Umbilical cord (tissue), 2 donors: ENCODE data around the gene RNF182. TPM values are rescaled to one million over a fixed set of nuclear protein-coding genes. Genes with fewer than 3 reads are reported as not detected.
"Not testable (repeated sequence)": the region's sequence is repeated elsewhere in the genome, so short reads cannot be mapped to it uniquely, and the experiment has no call there.

Source experiments
- DNase-seq: peaks from one replicate; pipeline ENCODE4 v3.0.0-alpha.2; 2015; ENCODE audit warnings: low spot score
- total RNA-seq: library from RNA; depleted of rRNA; stranded (reverse); fragments of >200 nt; gene quantifications from one replicate; pipeline ENCODE4 v1.2.3, GENCODE V29; 2014; ENCODE audit warnings: low replicate concordance; ENCODE audit not compliant: insufficient read depth

RNF182 gene
- total RNA-seq, 1 donor from 2014 or later: 3.6 TPM

GRCh38 chr6:13917141-13917540, 7.6 kb upstream of the RNF182 start:
- DNase-seq: no peak

DNA sequence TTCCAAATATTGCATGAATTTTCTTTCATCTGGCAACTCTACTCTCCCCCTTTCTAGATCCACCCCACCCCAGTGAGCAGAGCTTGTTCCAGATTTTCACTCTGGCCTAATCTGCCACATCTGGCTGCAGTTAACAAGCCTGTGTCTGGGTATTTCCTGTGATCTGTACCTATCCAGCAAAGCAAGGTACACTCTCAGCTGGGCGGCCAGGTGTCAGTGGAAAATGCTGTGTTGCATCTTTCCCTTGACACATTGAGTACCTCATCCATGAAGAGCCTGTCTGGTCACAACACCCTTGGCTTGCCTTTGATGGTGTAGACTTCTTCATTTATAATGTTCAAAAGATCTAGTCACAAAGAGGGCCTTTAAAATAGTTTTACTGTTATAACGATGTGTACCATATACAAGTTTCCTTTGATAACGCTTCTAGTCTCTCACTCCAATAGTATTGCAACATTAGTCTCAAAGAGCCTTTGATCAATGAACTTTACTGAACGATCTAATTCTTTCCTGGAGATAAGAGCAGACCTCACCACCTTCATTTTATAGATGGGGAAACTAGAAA, 6.0 kb upstream of the RNF182 start:
- DNase-seq: no peak

- no peak for DNase-seq
These were observed 4.9 kb upstream of the RNF182 start for GRCh38 chr6:13919861-13920260.

- no peak for DNase-seq
These were observed 4.2 kb upstream of the RNF182 start for GRCh38 chr6:13920552-13920951.

DNA sequence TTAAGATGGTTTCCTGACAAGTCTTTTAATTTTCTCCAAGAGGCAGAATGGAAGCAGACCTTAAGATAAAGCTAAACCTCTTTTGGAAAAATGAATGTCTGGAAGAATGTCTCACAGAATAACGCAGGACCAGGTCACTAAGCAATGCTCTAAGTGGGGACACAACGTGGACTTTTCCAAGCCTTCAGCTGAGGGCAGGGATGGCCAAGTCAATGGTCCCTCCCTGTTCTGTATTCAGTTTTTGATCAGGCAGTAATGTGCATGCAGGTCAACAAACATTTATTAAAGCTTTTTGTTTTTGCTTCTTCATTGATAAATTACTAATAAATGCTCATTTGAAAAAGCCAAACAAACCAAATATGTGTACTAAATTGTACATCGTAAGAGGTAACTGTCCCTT, 2.0 kb upstream of the RNF182 start:
- DNase-seq: no peak

DNA sequence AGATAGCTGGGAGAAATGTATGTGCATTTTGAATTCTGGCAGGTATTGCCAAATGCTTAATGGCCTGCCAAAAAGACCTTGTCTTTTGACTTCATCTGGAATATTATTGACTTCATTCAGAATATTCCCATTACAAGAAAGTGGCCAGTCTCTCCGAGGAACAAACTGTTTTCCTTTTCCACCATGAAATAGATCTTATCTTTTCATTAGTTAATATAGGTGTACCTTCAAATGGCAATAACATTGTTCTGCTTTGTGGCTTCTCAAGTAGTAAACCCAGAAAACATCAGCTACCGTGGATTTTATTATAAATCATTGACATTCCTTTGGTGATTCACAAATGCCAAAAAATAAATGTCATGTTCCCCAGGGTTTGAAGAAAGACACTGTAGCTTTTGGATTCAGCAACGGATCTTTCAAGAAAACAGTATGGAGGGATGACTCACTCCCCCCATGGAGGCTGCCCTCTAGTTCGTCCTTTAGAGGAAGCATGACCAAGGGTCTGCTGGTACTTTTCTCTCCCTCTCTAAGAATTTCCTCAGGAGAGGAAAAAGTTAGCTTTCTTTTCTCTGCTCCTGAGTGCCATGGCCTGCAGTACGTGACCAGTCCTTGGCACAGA, 1.1 kb upstream of the RNF182 start:
- DNase-seq: peak; percentile 16

- peak; percentile 49 for DNase-seq
These were observed 405 bp upstream of the RNF182 start for GRCh38 chr6:13924146-13924948.

GRCh38 chr6:13926378-13926777, 1.6 kb downstream of the RNF182 start:
- DNase-seq: no peak

DNA sequence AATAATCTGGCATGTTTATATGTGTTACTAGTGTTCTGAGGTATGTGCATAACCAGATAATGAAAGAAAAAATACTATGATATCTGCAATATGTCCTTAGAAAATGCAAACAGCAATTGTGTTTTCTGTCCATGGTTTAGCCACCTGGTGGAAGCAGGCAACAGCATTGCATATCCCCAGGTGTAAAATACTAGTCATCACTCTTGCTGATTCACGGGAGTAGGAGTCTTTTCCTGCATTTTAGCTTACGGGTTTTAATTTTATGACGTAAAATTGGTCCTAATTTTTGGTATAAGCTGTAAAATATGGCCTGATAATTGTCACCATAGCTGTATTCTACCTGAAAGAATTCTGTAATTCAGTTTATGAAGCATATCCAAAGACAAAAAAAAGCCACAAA, 2.5 kb downstream of the RNF182 start:
- DNase-seq: no peak

DNA sequence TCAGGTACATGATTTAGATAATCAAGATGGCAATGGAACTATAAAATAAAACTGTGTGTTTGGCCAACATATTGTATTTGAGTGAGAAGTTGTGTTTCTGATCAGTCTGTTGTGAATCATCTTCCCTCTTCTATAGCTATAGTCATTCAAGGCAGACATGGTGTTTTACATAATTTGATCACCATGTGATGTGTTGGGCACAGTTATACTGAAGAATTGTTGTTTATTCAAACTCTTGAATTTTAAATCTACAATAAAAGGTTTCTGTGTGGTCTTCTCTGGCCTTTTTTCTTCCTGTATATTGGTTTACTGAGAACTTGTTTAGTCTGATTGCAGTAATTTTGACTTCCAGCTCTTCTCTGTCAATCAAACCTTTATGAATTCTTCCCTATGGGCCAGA, 4.4 kb downstream of the RNF182 start:
- no peak for DNase-seq

DNA sequence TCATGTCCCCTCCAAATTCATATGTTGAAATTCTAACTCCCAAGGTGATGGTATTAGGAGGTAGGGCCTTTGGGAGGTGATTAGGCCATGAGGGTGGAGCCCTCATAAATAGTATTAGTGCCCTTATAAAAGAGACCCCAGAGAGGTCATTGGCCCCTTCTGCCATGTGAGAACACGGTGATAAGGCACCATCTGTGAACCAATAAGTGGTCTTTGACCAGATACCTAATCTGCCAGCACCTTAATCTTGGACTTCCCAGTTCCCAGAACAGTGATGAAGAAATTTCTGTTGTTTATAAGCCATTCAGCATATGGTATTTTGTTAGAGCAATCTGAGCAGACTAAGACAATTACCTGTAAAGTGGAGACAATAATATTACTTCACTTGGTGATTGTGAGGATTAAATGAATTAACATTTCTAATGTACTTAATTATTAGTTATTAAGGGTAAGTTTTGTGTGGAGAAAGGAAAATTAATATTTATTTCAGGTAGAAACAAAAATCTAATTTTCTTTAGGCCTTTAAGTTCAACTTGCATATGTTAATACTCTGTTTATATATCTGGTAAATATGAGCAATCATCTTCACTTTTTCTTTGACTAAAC, 7.1 kb downstream of the RNF182 start:
- no peak for DNase-seq

DNA sequence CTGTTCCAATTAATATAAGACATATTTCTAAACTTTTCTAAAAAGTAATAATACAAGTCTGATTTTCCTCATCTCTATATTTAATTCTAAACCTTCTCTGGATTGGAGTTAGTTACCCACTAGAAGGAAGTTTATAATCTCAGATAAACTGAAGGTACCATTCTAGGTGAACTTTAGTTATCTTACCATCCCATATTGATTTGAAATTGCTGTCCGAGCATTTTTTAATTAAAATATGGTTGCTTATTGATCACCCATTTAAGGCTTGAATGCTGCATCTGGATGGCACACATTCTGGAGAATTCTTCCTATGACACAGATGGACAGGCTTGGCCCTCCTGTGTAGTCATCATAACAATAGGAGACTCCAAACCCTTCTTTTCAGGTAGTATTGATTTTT, 8.0 kb downstream of the RNF182 start:
- no peak for DNase-seq

DNA sequence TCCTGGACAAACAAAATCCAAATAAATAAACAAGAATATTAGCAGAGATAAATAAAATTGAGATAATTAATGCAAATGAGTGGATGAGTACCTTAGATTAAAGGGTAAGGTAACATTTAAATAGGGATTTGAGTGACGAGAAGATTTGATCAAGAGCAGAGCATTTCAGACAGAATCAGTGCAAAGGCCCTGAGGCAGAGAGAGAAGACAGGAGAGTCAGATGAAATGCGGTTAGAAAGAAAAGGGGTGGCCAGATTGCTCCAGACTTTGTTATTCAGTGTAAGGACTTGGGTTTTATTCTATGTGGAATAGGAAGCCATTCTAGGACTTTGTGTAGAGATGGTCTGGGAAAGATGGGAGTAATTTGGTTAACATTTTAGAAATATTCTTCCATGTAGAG, 10.0 kb downstream of the RNF182 start:
- DNase-seq: no peak

GRCh38 chr6:13935190-13935880, 10.6 kb downstream of the RNF182 start:
- DNase-seq: no peak

DNA sequence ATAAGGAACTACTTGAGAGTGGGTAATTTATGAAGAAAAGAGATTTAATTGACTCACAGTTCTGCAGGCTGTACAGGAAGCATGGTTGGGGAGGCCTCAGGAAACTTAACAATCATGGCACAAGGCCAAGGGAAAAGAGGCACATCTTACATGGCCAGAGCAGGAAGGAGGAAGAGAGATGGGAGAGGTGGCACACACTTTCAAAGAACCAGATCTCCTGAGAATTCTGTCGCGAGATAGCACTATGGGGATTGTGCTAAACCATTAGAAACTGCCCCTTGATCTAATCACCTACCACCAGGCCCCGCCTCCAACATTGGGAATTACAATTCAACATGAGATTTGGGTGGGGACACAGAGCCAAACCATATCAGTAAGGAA, 11.1 kb downstream of the RNF182 start:
- DNase-seq: not testable (repeated sequence)

DNA sequence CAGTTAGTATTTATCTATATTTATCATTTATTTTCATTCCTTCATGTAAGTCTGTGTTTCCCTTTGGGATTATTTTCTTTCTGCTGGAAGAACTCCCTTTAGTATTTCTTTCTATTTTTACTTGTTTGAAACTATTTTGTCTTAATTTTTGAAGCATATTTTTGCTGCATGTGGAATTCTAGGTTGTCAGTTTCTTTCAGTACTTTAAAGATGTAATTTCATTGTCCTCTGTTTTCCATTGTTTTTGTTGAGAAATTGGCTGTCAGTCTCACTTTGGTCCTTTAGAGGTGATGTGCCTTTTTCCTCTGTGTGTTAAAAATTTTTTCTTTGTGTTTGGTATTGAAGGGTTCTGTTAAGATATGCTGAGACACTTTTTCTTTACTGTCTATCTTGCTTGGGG, 17.1 kb downstream of the RNF182 start:
- DNase-seq: no peak

- DNase-seq: no peak
These were observed 19.2 kb downstream of the RNF182 start for GRCh38 chr6:13943943-13944342.

DNA sequence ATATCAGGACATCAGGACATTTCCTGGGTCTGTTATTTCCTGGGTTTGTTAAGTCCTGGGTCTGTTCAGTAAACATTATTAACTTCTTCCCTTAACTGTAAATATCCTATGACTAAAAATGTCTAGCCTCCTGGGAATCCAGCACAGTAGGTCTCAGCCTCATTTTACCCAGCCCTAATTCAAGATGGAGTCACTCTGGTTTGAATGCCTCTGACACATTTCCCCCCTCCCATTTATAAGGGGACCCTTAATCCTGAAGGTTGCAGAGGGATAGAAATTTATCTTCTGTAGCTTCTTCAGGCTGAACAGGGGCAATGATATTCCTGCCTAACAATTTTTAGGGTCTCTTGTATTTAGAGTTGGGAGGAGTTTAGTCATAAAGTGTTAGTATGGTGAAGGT, 21.8 kb downstream of the RNF182 start:
- DNase-seq: no peak

- no peak for DNase-seq
These were observed 22.9 kb downstream of the RNF182 start for GRCh38 chr6:13947611-13948178.

DNA sequence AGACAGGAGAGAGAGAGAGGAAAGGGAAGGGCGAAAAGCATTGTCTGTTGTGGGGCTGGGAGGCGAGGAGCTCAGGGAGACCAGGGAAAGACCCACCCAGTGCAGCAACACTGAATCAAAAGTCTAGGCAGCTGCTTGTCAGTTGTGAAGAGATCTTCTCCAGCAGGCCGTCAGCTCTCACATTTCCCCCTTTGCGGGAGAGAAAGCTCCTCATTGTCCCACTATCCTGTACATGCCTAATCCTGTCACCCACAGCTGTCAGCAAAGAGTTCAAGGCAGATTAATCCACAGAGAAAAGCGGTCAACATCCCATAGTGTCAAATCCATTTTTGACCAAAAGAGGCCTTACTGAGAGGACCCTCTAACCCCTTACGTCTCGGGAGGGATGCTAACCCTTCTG, 27.3 kb downstream of the RNF182 start:
- no peak for DNase-seq

DNA sequence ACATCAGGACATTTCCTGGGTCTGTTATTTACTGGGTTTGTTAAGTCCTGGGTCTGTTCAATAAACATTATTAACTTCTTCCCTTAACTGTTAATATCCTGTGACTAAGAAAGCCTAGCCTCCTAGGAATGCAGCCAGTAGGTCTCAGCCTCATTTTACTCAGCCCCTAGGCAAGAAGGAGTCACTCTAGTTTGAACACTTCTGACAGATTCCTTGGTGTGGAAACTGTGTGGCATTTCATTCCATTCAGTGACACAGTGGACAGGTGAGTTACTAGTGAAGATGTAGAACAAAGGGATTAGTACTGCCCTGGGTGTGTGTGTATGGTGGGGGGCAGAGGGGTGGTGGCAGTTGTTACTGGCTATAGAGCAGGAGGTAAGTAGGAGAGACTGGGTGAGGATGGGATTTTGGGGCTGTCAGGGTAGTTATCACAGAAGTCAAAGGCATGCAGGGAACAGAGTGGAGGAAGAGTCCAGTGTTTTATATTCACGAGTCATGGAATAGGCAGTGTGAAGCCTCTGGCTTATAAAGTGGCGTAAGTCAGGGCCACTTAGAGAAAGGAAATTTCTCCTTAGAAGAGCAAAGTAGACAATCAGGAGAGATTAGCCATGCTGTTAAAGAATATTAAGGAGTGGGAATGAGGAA, 28.4 kb downstream of the RNF182 start:
- DNase-seq: no peak
